Endothelial cell of umbilical vein (primary cell): ENCODE measurements around the gene SYT11. TPM values are rescaled to one million over a fixed set of nuclear protein-coding genes. Genes with fewer than 3 reads are reported as not detected.

Source experiments
- BruUV-seq: library from RNA; stranded (reverse); fragments of 400-500 nt; replicated peaks from 2 replicates; lab custom pipeline; 2021; lab: Mats Ljungman, UMichigan
- CTCF ChIA-PET: fragments of 300-600, 350-600 bp; sonication (Branson Sonifier 250); formaldehyde crosslinking; loops from one replicate; lab custom pipeline; 2021; ENCODE audit warnings: antibody characterized with exemption, inconsistent platforms; lab: Charles Lee
- POLR2A ChIA-PET: fragments of 300-600, 350-600 bp; sonication (Branson Sonifier 250); formaldehyde crosslinking; loops from one replicate; lab custom pipeline; 2021; ENCODE audit warnings: antibody characterized with exemption, inconsistent platforms; lab: Charles Lee
- DNase-seq: peaks from one replicate; pipeline ENCODE4 v3.0.0-alpha.2; 2011; ENCODE audit warnings: low read depth, low spot score
- FAIRE-seq: peaks from 2 replicates; lab custom pipeline; 2011; peaks lifted over from hg19 to GRCh38; lab: Jason Lieb, UNC
- H2AFZ ChIP-seq: 2 replicates; pipeline ENCODE4 v1.6.0; 2012; ENCODE audit warnings: low read depth, low read length, control low read depth, inconsistent platforms
- H3K27ac ChIP-seq: 2 replicates; pipeline ENCODE4 v1.5.1; 2011; ENCODE audit warnings: low read depth, mild to moderate bottlenecking, control low read depth, low read length, moderate library complexity; ENCODE audit not compliant: insufficient read depth
- H3K27me3 ChIP-seq, 2 experiments: 2 replicates each; pipeline versions ENCODE4 v1.6.0 to v1.6.1; 2011; ENCODE audit warnings: low read length in 2 of 2, mixed read lengths in 1 of 2; ENCODE audit not compliant: control insufficient read depth in 2 of 2, insufficient read depth in 2 of 2
- H3K36me3 ChIP-seq, 2 experiments: 2 replicates in 1 of 2; 3 replicates in 1 of 2; pipeline ENCODE4 v1.5.1; 2011; ENCODE audit warnings: low read length in 2 of 2, mild to moderate bottlenecking in 1 of 2, moderate library complexity in 1 of 2; ENCODE audit not compliant: control insufficient read depth in 2 of 2, insufficient read depth in 2 of 2; ENCODE audit errors: extremely low read depth in 1 of 2
- H3K4me1 ChIP-seq: 3 replicates; pipeline ENCODE4 v1.5.1; 2011; ENCODE audit warnings: mild to moderate bottlenecking, low read length; ENCODE audit not compliant: control insufficient read depth, insufficient read depth; ENCODE audit errors: extremely low read depth
- H3K4me2 ChIP-seq: 2 replicates; pipeline ENCODE4 v1.6.1; 2011; ENCODE audit warnings: low read length, control low read depth, mixed read lengths; ENCODE audit not compliant: insufficient read depth
- H3K4me3 ChIP-seq, 3 experiments: fragments of 200-600 bp in 1 of 3; sonication (generic), shearing (Covaris generic) in 1 of 3; replicated peaks in 1 of 3; 2 replicates each; pipeline ENCODE4 v1.5.1; 2011 to 2016; ENCODE audit warnings: control low read depth in 3 of 3, low read length in 3 of 3, mild to moderate bottlenecking in 2 of 3, inconsistent platforms in 1 of 3, low read depth in 1 of 3, moderate library complexity in 1 of 3; ENCODE audit not compliant: insufficient read depth in 1 of 3
- H3K79me2 ChIP-seq: 2 replicates; pipeline ENCODE4 v1.6.0; 2012; ENCODE audit warnings: low read length, inconsistent platforms; ENCODE audit not compliant: control insufficient read depth, insufficient read depth
- H3K9ac ChIP-seq: replicated peaks from 2 replicates; pipeline ENCODE3; 2011; ENCODE audit warnings: low read length, control low read depth; ENCODE audit not compliant: insufficient read depth; ENCODE audit errors: extremely low read depth
- H3K9me1 ChIP-seq: replicated peaks from 3 replicates; pipeline ENCODE4 v1.6.0; 2011; ENCODE audit warnings: mild to moderate bottlenecking, low read length; ENCODE audit not compliant: control insufficient read depth, insufficient read depth; ENCODE audit errors: extremely low read depth
- H3K9me3 ChIP-seq: replicated peaks from 2 replicates; pipeline ENCODE4 v1.5.1; 2012; ENCODE audit warnings: low read length, inconsistent platforms; ENCODE audit not compliant: control insufficient read depth, insufficient read depth
- H4K20me1 ChIP-seq: replicated peaks from 2 replicates; pipeline ENCODE3; 2011; ENCODE audit warnings: mild to moderate bottlenecking, low read length; ENCODE audit not compliant: control insufficient read depth, insufficient read depth; ENCODE audit errors: extremely low read depth
- CTCF ChIP-seq, 2 donors: IDR thresholded peaks; 1 replicate in 1 of 2; 2 replicates in 1 of 2; pipeline ENCODE4 v1.5.1; 2011; ENCODE audit warnings: low read length in 2 of 2, mild to moderate bottlenecking in 2 of 2, moderate library complexity in 2 of 2, control low read depth in 1 of 2, inconsistent platforms in 1 of 2, low read depth in 1 of 2; ENCODE audit not compliant: insufficient read depth in 1 of 2; ENCODE audit errors: extremely low read depth in 1 of 2
- EZH2 ChIP-seq: IDR thresholded peaks from 2 replicates; pipeline ENCODE4 v1.6.1; 2012; ENCODE audit warnings: borderline replicate concordance, low read depth, mild to moderate bottlenecking, moderate library complexity, low read length, inconsistent platforms; ENCODE audit not compliant: severe bottlenecking
- FOS ChIP-seq: IDR thresholded peaks from 2 replicates; pipeline ENCODE4 v1.6.1; 2011; ENCODE audit warnings: mild to moderate bottlenecking, low read length, moderate library complexity, borderline replicate concordance; ENCODE audit not compliant: insufficient read depth
- GATA2 ChIP-seq: IDR thresholded peaks from 2 replicates; pipeline ENCODE4 v1.7.0; 2011; ENCODE audit warnings: low read depth, mild to moderate bottlenecking, moderate library complexity, mixed read lengths, low read length; ENCODE audit not compliant: insufficient read length, insufficient read depth
- JUN ChIP-seq: IDR thresholded peaks from 2 replicates; pipeline ENCODE4 v1.6.1; 2011; ENCODE audit warnings: borderline replicate concordance, low read depth; ENCODE audit not compliant: insufficient read length, insufficient read depth
- MAX ChIP-seq: IDR thresholded peaks from 2 replicates; pipeline ENCODE4 v1.6.1; 2011; ENCODE audit not compliant: insufficient read depth, insufficient read length
- MYC ChIP-seq: IDR thresholded peaks from one replicate; pipeline ENCODE4 v1.6.1; 2011; ENCODE audit warnings: mild to moderate bottlenecking, low read depth, low read length
- POLR2A ChIP-seq: IDR thresholded peaks from 2 replicates; pipeline ENCODE4 v1.6.1; 2012; ENCODE audit warnings: low read depth, mild to moderate bottlenecking, control low read depth, low read length
- POLR2AphosphoS5 ChIP-seq: IDR thresholded peaks from 2 replicates; pipeline ENCODE4 v1.6.1; 2012; ENCODE audit warnings: low read depth, mild to moderate bottlenecking, control low read depth, low read length, moderate library complexity; ENCODE audit not compliant: insufficient read depth
- dilution Hi-C: fragments of 300-500 bp; cut with MboI; formaldehyde crosslinking; loops from one replicate; pipeline ENCODE4 v1.15.0; 2019; ENCODE audit warnings: low sequenced_read_pairs; ENCODE audit not compliant: extremely low pct_ligation_motif_present
- intact Hi-C: fragments of 100-400 bp; cut with micrococcal nuclease; formaldehyde crosslinking; loops from one replicate; pipeline ENCODE4 v1.10.0; 2022
- polyA plus RNA-seq, 4 experiments: library from polyadenylated mRNA; depleted of rRNA in 3 of 4; stranded (reverse) in 3 of 4; unstranded in 1 of 4; fragments of >200 nt; gene quantifications; 2 replicates each; pipeline versions ENCODE4 v1.2.1 to v1.2.3, GENCODE V29; 2011 to 2012; ENCODE audit warnings: missing spikeins in 1 of 4
- total RNA-seq: library from RNA; stranded (reverse); gene quantifications from 2 replicates; pipeline ENCODE4 v1.2.3, GENCODE V29; 2021

Gene SYT11
- total and polyA plus RNA-seq, 2 donors (not counting 3 experiments of a cell fraction or from before 2014, with no cell fraction given), result 28.2 to 36.5 TPM

- DNase-seq (no peak), FAIRE-seq (no peak)
- H3K9ac ChIP-seq, result no peak overlapping the region
- no peaks in the 10 kb centered on the region for H3K9me1 ChIP-seq
- peaks cover 0 to 4% of the 10 kb centered on the region in 2 experiments for H3K36me3 ChIP-seq
- intact Hi-C loops, result no loop called here
- H3K27me3 ChIP-seq, result no peaks in the 10 kb centered on the region
- no peak overlapping the region for H3K4me2 ChIP-seq
- H3K79me2 ChIP-seq, result no peaks in the 10 kb centered on the region
- dilution Hi-C loops, result no loop called here
- no peak overlapping the region for H3K27ac ChIP-seq
- H3K4me3 ChIP-seq, result no peak overlapping the region
- CTCF ChIA-PET, result interaction anchor here (0.9 to 3.2 kb wide), 2 partner anchors 9 to 11 kb away, joined by 3 to 18 read pairs; no protein-coding TSS in a partner anchor
- no TSS peak for BruUV-seq
- TF ChIP-seq MYC (no peak), GATA2 (no peak), CTCF (IDR thresholded peaks at IDR 0.05; ENCODE audit: extremely low read depth in 1 of 2, insufficient read depth in 1 of 2, low read depth in 1 of 2, low read length in 2 of 2) (no peak), MAX (no peak), POLR2A (no peak), EZH2 (no peak), JUN (no peak), FOS (no peak), POLR2AphosphoS5 (no peak)
- no peak overlapping the region for H2AFZ ChIP-seq
- H4K20me1 ChIP-seq, result no peaks in the 10 kb centered on the region
- H3K4me1 ChIP-seq, result peaks cover 3% of the 10 kb centered on the region
- POLR2A ChIA-PET, result no interaction called here
- H3K9me3 ChIP-seq, result no peaks in the 10 kb centered on the region
These were observed 24.9 kb downstream of the SYT11 start for GRCh38 chr1:155884031-155884960.
